ENCODE data around the gene DYRK3. TPM values are rescaled to one million over a fixed set of nuclear protein-coding genes. Genes with fewer than 3 reads are reported as not detected.

DYRK3 gene
- total and polyA plus RNA-seq, 2 of the 13 experiments (the other 11 are each of a cell fraction or from before 2014, with no cell fraction given), result 0.48 to 2.8 TPM

- ChIA-PET POLR2A (no interaction called here), CTCF (ENCODE audit: low intra/inter-chr PET ratio, low total read pairs) (no interaction called here)
- in situ Hi-C loops (cut with HindIII; ENCODE audit: extremely low pct_ligation_motif_present, low pct_unique_long_range_greater_than_20kb), result loop anchor here (25.0 kb wide), 1 partner anchor 283 kb away; the partner anchor contains the start of gene FCMR
- no TSS peak for BruUV-seq (replicated peaks)
- ATAC-seq (no peak), DNase-seq (ENCODE audit: low spot score) (no peak), FAIRE-seq (no peak)
- Histone ChIP-seq H3K27me3 (ENCODE audit: control insufficient read depth in 1 of 2, insufficient read depth in 2 of 2, low read length in 2 of 2) (peaks cover 0 to 23% of the 10 kb centered on the region in 2 experiments; a peak in 3 of 5 replicates), H4K20me1 (ENCODE audit: insufficient read depth, low read length) (no peaks in the 10 kb centered on the region), H3K27ac (ENCODE audit: extremely low read length, insufficient read depth, low read length) (no peak overlapping the region), H3K4me2 (ENCODE audit: low read depth, low read length) (no peak overlapping the region), H3K4me1 (ENCODE audit: insufficient read depth, low read length) (peaks cover 7% of the 10 kb centered on the region), H3K9me3 (ENCODE audit: low read length) (no peaks in the 10 kb centered on the region), H3K36me3 (replicated peaks in 1 of 2; ENCODE audit: control insufficient read depth in 1 of 2, insufficient read depth in 2 of 2, low read length in 2 of 2) (no peaks in the 10 kb centered on the region), H3K4me3 (replicated peaks in 1 of 3; ENCODE audit: insufficient read depth in 1 of 3, low read depth in 2 of 3, low read length in 3 of 3) (no peak overlapping the region), H3K79me2 (ENCODE audit: insufficient read depth, low read length) (no peaks in the 10 kb centered on the region), H3K9ac (ENCODE audit: insufficient read depth, low read depth, low read length) (no peak overlapping the region), H2AFZ (ENCODE audit: low read length) (no peak overlapping the region)
- intact Hi-C loops (cut with micrococcal nuclease; ENCODE audit: unreplicated experiment), result no loop called here
- 0% methylated on average over 1 of the region's 1 CpG for WGBS (ENCODE audit: low lambda C conversion rate)
- peak; percentile 79 to 88 for TF ChIP-seq MAFK (conservative IDR thresholded peaks at IDR 0.05 in 1 of 2, IDR thresholded peaks at IDR 0.05 in 1 of 2; ENCODE audit: low read length in 2 of 2)
- TF ChIP-seq NR2F1 (CRISPR knock-in tag; IDR thresholded peaks at IDR 0.05), result no peak
- no peak for TF ChIP-seq POLR2G (IDR thresholded peaks at IDR 0.05; ENCODE audit: low read depth, low read length)
- TF ChIP-seq MAFF (IDR thresholded peaks at IDR 0.05; ENCODE audit: low read depth, low read length), result peak; percentile 78
- no peak for TF ChIP-seq ZNF781 (CRISPR knock-in tag; IDR thresholded peaks at IDR 0.05; ENCODE audit: borderline replicate concordance, not compliant biosample characterization)
- TF ChIP-seq HMG20A (CRISPR knock-in tag; IDR thresholded peaks at IDR 0.05; ENCODE audit: borderline replicate concordance), result no peak
- no peak for TF ChIP-seq ZBTB10 (CRISPR knock-in tag; IDR thresholded peaks at IDR 0.05; ENCODE audit: borderline replicate concordance)
Observed at GRCh38 chr1:206628916-206629315, 6.4 kb upstream of the DYRK3 start.
